Esophagus muscularis mucosa (tissue), 3 donors: ENCODE data around the gene HSBP1.

Experiments used
- CTCF ChIP-seq, 3 experiments: fragments of 200-600 bp in 2 of 3; fragments of 450-650 bp in 1 of 3; sonication (generic) in 2 of 3; IDR thresholded peaks; one replicate each; pipeline ENCODE4 v1.5.1; 2017 to 2019; ENCODE audit warnings: antibody characterized with exemption in 3 of 3, mild to moderate bottlenecking in 2 of 3, moderate library complexity in 1 of 3
- POLR2A ChIP-seq: fragments of 450-650 bp; IDR thresholded peaks from one replicate; pipeline ENCODE4 v1.6.1; 2017; ENCODE audit warnings: antibody characterized with exemption, moderate library complexity, mild to moderate bottlenecking, low read depth

DNA sequence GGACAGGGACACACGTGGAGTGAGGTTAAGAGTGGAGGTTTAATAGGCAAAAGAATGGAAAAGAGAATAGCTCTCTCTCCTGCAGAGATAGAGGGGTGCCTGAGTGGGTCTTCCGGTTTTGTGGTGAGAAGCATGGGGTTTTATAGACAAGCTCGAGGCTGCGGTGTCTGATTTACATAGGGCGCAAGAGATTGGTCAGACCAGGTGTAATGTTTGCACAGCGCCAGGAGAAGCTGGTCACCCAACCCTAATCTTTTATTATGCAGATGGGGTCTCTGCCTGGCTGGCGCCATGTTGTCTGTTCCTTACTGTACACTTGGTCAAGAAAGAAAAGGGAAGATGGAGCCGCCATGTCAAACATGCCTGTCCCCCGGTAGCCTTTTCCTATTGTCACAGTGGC lies 46.6 kb downstream of the HSBP1 start:
- no peak for TF ChIP-seq CTCF (IDR thresholded peaks at IDR 0.05)
- TF ChIP-seq POLR2A: no peak
